Measurements from ENCODE around the gene PALLD. TPM values are rescaled to one million over a fixed set of nuclear protein-coding genes. Genes with fewer than 3 reads are reported as not detected.

Gene PALLD
- total RNA-seq, 1 donor from 2014 or later: 204 TPM

- peaks cover 3 to 64% of the 10 kb centered on the region in 2 donors for H3K4me1 ChIP-seq
- H3K4me3 ChIP-seq: peak overlapping the region in 1 of 2 donors; percentile 63
- intact Hi-C loops (cut with DNase I): loop anchor here (2.0 kb wide), 1 partner anchor 46 kb away; no protein-coding TSS in a partner anchor
- H3K27ac ChIP-seq: peak overlapping the region; percentile 85 to 88
- H3K9me3 ChIP-seq: peaks cover 0 to 5% of the 10 kb centered on the region in 2 donors
- no peak for DNase-seq (ENCODE audit: low spot score in 2 of 2)
- H3K36me3 ChIP-seq: peaks cover 13 to 19% of the 10 kb centered on the region in 2 donors
- H3K27me3 ChIP-seq: no peaks in the 10 kb centered on the region
- TF ChIP-seq CTCF (IDR thresholded peaks at IDR 0.05): no peak
Observed at GRCh38 chr4:168879188-168879587, 382.3 kb downstream of the PALLD start.

GRCh38 chr4:168880072-168880675 is 383.3 kb downstream of the PALLD start:
- peaks cover 13 to 19% of the 10 kb centered on the region in 2 donors for H3K36me3 ChIP-seq
- intact Hi-C loops (cut with DNase I): no loop called here

GRCh38 chr4:168880811-168881595 is 384.2 kb downstream of the PALLD start:
- Histone ChIP-seq H3K36me3 (peaks cover 13 to 19% of the 10 kb centered on the region in 2 donors), H3K27me3 (no peaks in the 10 kb centered on the region), H3K27ac (peak overlapping the region; percentile 85 to 88), H3K4me1 (peaks cover 3 to 69% of the 10 kb centered on the region in 2 donors), H3K4me3 (no peak overlapping the region), H3K9me3 (peaks cover 0 to 5% of the 10 kb centered on the region in 2 donors)
- no peak for TF ChIP-seq CTCF (IDR thresholded peaks at IDR 0.05)
- no peak for DNase-seq (ENCODE audit: low spot score in 2 of 2)
- intact Hi-C loops (cut with DNase I): no loop called here

More at GRCh38 chr4:168880072-168880675, 383.3 kb downstream of the PALLD start:
- Histone ChIP-seq H3K4me3 (no peak overlapping the region), H3K27ac (peak overlapping the region; percentile 85 to 88), H3K4me1 (peaks cover 3 to 63% of the 10 kb centered on the region in 2 donors), H3K27me3 (no peaks in the 10 kb centered on the region), H3K9me3 (peaks cover 0 to 5% of the 10 kb centered on the region in 2 donors)
- TF ChIP-seq CTCF (IDR thresholded peaks at IDR 0.05): no peak
- no peak for DNase-seq (ENCODE audit: low spot score in 2 of 2)

GRCh38 chr4:168881781-168882420 is 385.0 kb downstream of the PALLD start:
- H3K27ac ChIP-seq: peak overlapping the region; percentile 85 to 88
- peaks cover 0 to 5% of the 10 kb centered on the region in 2 donors for H3K9me3 ChIP-seq
- H3K27me3 ChIP-seq: no peaks in the 10 kb centered on the region
- no peak overlapping the region for H3K4me3 ChIP-seq
- no peak for DNase-seq (ENCODE audit: low spot score in 2 of 2)
- intact Hi-C loops (cut with DNase I): no loop called here
- H3K4me1 ChIP-seq: peaks cover 3 to 67% of the 10 kb centered on the region in 2 donors
- peaks cover 13 to 22% of the 10 kb centered on the region in 2 donors for H3K36me3 ChIP-seq
- no peak for TF ChIP-seq CTCF (IDR thresholded peaks at IDR 0.05)

- intact Hi-C loops (cut with DNase I): no loop called here
- Histone ChIP-seq H3K36me3 (peaks cover 13 to 22% of the 10 kb centered on the region in 2 donors), H3K4me1 (peaks cover 3 to 66% of the 10 kb centered on the region in 2 donors), H3K27me3 (no peaks in the 10 kb centered on the region), H3K27ac (peak overlapping the region; percentile 85 to 88), H3K4me3 (no peak overlapping the region), H3K9me3 (peaks cover 0 to 5% of the 10 kb centered on the region in 2 donors)
- no peak for TF ChIP-seq CTCF (IDR thresholded peaks at IDR 0.05)
- DNase-seq (ENCODE audit: low spot score in 2 of 2): no peak
Observed at GRCh38 chr4:168882650-168883233, 385.9 kb downstream of the PALLD start.
